ENCODE results near the gene C19orf33. TPM values are rescaled to one million over a fixed set of nuclear protein-coding genes. Genes with fewer than 3 reads are reported as not detected.

Gene C19orf33
- total and polyA plus RNA-seq, 12 donors: 0.88 to 46.2 (median 3.2) TPM; not detected in 3

DNA sequence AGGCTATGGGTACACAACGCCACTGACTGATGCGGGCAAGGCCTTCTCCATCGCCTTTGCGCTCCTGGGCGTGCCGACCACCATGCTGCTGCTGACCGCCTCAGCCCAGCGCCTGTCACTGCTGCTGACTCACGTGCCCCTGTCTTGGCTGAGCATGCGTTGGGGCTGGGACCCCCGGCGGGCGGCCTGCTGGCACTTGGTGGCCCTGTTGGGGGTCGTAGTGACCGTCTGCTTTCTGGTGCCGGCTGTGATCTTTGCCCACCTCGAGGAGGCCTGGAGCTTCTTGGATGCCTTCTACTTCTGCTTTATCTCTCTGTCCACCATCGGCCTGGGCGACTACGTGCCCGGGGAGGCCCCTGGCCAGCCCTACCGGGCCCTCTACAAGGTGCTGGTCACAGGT lies 22.5 kb downstream of the C19orf33 start:
- H3K27me3 ChIP-seq: no peaks in the 10 kb centered on the region
- no peak overlapping the region for H3K4me3 ChIP-seq
- H3K9me3 ChIP-seq (replicated peaks in 1 of 3): no peaks in the 10 kb centered on the region
- WGBS, 4 donors: 90 to 96% (median 94%) methylated on average over 21 to 22 of the region's 22 CpGs
- H3K4me1 ChIP-seq (replicated peaks in 1 of 2): peaks cover 6 to 9% of the 10 kb centered on the region in 2 donors
- intact Hi-C loops (cut with DNase I): loop anchor here (5.0 to 10.0 kb wide), 2 partner anchors 74 to 422 kb away; partner anchors contain the start of genes SIPA1L3 (in 1 of the 2) and WDR87 (in 1 of the 2)
- TF ChIP-seq, protein P1, sequence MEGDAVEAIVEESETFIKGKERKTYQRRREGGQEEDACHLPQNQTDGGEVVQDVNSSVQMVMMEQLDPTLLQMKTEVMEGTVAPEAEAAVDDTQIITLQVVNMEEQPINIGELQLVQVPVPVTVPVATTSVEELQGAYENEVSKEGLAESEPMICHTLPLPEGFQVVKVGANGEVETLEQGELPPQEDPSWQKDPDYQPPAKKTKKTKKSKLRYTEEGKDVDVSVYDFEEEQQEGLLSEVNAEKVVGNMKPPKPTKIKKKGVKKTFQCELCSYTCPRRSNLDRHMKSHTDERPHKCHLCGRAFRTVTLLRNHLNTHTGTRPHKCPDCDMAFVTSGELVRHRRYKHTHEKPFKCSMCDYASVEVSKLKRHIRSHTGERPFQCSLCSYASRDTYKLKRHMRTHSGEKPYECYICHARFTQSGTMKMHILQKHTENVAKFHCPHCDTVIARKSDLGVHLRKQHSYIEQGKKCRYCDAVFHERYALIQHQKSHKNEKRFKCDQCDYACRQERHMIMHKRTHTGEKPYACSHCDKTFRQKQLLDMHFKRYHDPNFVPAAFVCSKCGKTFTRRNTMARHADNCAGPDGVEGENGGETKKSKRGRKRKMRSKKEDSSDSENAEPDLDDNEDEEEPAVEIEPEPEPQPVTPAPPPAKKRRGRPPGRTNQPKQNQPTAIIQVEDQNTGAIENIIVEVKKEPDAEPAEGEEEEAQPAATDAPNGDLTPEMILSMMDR (IDR thresholded peaks at IDR 0.05): no peak
- TF ChIP-seq POLR2A (IDR thresholded peaks at IDR 0.05): no peak
- H3K27ac ChIP-seq: no peak overlapping the region
- peaks cover 0 to 25% of the 10 kb centered on the region in 2 donors for H3K36me3 ChIP-seq (replicated peaks in 1 of 2)
- no peak for DNase-seq

DNA sequence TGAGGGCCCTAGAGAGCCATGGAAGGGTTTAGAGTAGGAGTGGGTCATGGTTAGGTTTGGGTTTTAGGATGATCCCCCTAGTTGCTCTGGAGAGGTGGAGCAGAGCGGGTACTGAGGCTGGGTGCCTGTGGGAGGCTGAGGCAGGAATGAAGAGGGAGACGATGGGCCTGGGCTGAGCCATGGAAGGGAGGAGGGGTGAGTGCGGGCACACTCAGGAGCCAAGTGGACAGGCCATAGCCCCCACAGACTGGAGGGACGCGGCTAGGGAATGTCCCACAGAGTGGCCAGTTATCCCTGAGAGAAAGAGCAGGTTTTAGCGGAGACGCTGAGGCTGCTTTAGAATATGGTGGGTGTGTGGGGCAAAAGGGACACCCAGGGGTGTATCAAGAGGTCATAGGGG lies 25.6 kb downstream of the C19orf33 start:
- no peak overlapping the region for H3K27ac ChIP-seq
- no peaks in the 10 kb centered on the region for H3K27me3 ChIP-seq
- H3K4me3 ChIP-seq: no peak overlapping the region
- no peaks in the 10 kb centered on the region for H3K4me1 ChIP-seq (replicated peaks in 1 of 2)
- peaks cover 0 to 25% of the 10 kb centered on the region in 2 donors for H3K36me3 ChIP-seq (replicated peaks in 1 of 2)
- intact Hi-C loops (cut with DNase I): loop anchor here (5.0 to 10.0 kb wide), 2 partner anchors 77 to 425 kb away; partner anchors contain the start of genes SIPA1L3 (in 1 of the 2) and WDR87 (in 1 of the 2)
- H3K9me3 ChIP-seq (replicated peaks in 1 of 3): no peaks in the 10 kb centered on the region
- DNase-seq: no peak
- TF ChIP-seq, protein P1 (IDR thresholded peaks at IDR 0.05): no peak
- no peak for TF ChIP-seq POLR2A (IDR thresholded peaks at IDR 0.05)
- WGBS, 4 donors: 93 to 97% (median 95%) methylated on average over 7 of the region's 7 CpGs

DNA sequence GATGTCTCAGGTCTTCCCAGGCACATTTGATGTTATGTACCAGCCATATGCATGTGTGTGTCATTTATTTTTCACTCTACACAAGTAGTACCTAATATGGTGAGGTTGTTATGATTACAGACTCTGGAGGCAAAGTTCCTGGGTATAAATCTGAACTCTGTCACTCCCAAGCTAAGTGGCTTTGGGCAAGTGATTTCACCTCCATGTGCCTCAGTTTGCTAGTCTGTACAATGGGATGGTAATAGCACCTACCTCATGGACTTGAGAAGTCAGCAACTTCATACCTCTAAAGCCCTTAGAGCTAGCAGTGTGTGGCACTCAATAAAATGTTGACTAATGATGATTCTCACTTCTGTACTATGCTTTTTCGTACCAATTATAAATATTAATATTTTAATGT lies 27.7 kb downstream of the C19orf33 start:
- H3K27me3 ChIP-seq: no peaks in the 10 kb centered on the region
- no peaks in the 10 kb centered on the region for H3K4me1 ChIP-seq (replicated peaks in 1 of 2)
- H3K9me3 ChIP-seq (replicated peaks in 1 of 3): no peaks in the 10 kb centered on the region
- intact Hi-C loops (cut with DNase I): no loop called here
- WGBS, 4 donors: 72 to 82% (median 76%) methylated on average over 1 of the region's 1 CpG
- DNase-seq: no peak
- TF ChIP-seq POLR2A (IDR thresholded peaks at IDR 0.05): no peak
- TF ChIP-seq, protein P1 (IDR thresholded peaks at IDR 0.05): no peak
- H3K27ac ChIP-seq: no peak overlapping the region
- no peak overlapping the region for H3K4me3 ChIP-seq
- H3K36me3 ChIP-seq (replicated peaks in 1 of 2): peaks cover 0 to 18% of the 10 kb centered on the region in 2 donors

DNA sequence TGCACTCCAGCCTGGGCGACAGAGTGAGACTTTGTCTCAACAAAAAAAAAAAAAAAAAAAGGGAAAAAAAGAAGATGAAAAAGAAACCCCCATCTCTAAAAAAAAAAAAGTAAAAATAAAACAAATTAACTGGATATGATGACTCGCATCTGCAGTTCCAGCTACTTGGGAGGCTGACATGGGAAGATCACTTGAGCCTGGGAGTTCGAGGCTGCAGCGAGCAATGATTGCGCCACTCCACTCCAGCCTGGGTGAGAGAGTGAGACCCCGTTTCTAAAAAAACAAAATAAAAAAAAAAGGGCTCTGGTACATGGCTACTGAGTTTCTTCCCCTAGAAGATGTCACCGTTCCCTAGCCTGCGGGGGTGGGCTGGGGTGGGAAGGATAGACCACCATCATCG lies 29.2 kb downstream of the C19orf33 start:
- Histone ChIP-seq H3K4me3 (no peak overlapping the region), H3K36me3 (replicated peaks in 1 of 2) (peaks cover 0 to 3% of the 10 kb centered on the region in 2 donors), H3K27ac (no peak overlapping the region), H3K27me3 (no peaks in the 10 kb centered on the region), H3K9me3 (replicated peaks in 1 of 3) (no peaks in the 10 kb centered on the region), H3K4me1 (replicated peaks in 1 of 2) (peaks cover 0 to 5% of the 10 kb centered on the region in 2 donors)
- 80 to 86% (median 82%) methylated on average over 9 of the region's 9 CpGs for WGBS, 4 donors
- no peak for TF ChIP-seq POLR2A (IDR thresholded peaks at IDR 0.05)
- TF ChIP-seq, protein P1 (IDR thresholded peaks at IDR 0.05): no peak
- intact Hi-C loops (cut with DNase I): no loop called here
- DNase-seq: no peak

Data from adrenal gland (tissue), 12 donors.